Fibroblast of mammary gland (primary cell): ENCODE results near the gene AMER1.

ENCODE experiments used
- DNase-seq: peaks from one replicate; pipeline ENCODE4 v3.0.0-alpha.2; 2010; ENCODE audit warnings: low read depth
- H3K4me3 ChIP-seq: 2 replicates; pipeline ENCODE4 v1.5.1; 2011; ENCODE audit warnings: low read depth, mild to moderate bottlenecking, low read length, moderate library complexity; ENCODE audit not compliant: control insufficient read depth
- CTCF ChIP-seq: conservative IDR thresholded peaks from 2 replicates; pipeline ENCODE4 v1.5.1; 2011; ENCODE audit warnings: low read depth, low read length, inconsistent platforms; ENCODE audit not compliant: control insufficient read depth, insufficient read depth

Gene AMER1

GRCh38 chrX:64186974-64187761 lies 18.3 kb downstream of the AMER1 start:
- no peak for TF ChIP-seq CTCF

GRCh38 chrX:64184396-64184795 lies 21.1 kb downstream of the AMER1 start:
- DNase-seq, result no peak
- no peak for TF ChIP-seq CTCF
- no peak overlapping the region for H3K4me3 ChIP-seq

More at GRCh38 chrX:64186974-64187761, 18.3 kb downstream of the AMER1 start:
- H3K4me3 ChIP-seq, result no peak overlapping the region
- no peak for DNase-seq

GRCh38 chrX:64182208-64182607 lies 23.3 kb downstream of the AMER1 start:
- no peak overlapping the region for H3K4me3 ChIP-seq
- no peak for TF ChIP-seq CTCF

GRCh38 chrX:64176876-64177275 lies 28.6 kb downstream of the AMER1 start:
- DNase-seq, result peak; percentile 2
- no peak overlapping the region for H3K4me3 ChIP-seq
- TF ChIP-seq CTCF, result no peak

More at GRCh38 chrX:64182208-64182607, 23.3 kb downstream of the AMER1 start:
- DNase-seq, result no peak

- TF ChIP-seq CTCF, result no peak
- no peak overlapping the region for H3K4me3 ChIP-seq
- no peak for DNase-seq
Observed at GRCh38 chrX:64169988-64170387, 35.5 kb downstream of the AMER1 start.

- no peak overlapping the region for H3K4me3 ChIP-seq
- TF ChIP-seq CTCF, result no peak
- no peak for DNase-seq
Observed at GRCh38 chrX:64152857-64153256, 52.7 kb downstream of the AMER1 start.
